OCI-LY3 (cell line): ENCODE results near the gene GADL1.

Experiments
- CTCF ChIP-seq: fragments of 200-600, 300-600 bp; sonication (generic); IDR thresholded peaks from 2 replicates; pipeline ENCODE4 v1.5.1; 2014; ENCODE audit warnings: antibody characterized with exemption, low read length, low read depth
- EZH2phosphoT487 ChIP-seq: fragments of 200-600 bp; shearing (Covaris generic); IDR thresholded peaks from 2 replicates; pipeline ENCODE4 v1.6.1; 2018; ENCODE audit warnings: antibody characterized with exemption, mixed run types, low read depth

DNA sequence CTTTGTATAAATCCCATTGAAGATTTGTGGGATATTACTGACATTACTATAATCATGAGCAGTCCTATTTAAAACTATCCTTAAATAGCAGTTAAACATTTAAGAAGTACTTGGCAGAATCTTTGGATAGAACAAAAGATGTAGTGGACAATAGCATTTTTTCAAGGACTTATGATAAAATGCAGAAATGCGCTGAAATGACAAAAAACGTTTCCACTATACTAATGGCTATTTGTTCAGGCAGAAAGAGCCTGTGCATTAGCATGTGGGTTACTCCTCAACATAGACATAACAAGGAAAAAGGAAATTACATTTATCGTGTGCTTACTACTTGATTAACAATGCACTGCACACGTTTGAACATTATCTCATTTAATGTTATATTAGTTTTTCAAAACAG is 80.7 kb downstream of the GADL1 start:
- TF ChIP-seq CTCF (no peak), EZH2phosphoT487 (no peak)
